HG03066 (cell line): ENCODE data around the gene EID3.

Experiments used
- ATAC-seq: cut with Tn5 transposase; IDR thresholded peaks from one replicate; pipeline ENCODE4 v1.9.1; 2021; ENCODE audit warnings: low read depth; ENCODE audit not compliant: unreplicated experiment

The EID3 gene

DNA sequence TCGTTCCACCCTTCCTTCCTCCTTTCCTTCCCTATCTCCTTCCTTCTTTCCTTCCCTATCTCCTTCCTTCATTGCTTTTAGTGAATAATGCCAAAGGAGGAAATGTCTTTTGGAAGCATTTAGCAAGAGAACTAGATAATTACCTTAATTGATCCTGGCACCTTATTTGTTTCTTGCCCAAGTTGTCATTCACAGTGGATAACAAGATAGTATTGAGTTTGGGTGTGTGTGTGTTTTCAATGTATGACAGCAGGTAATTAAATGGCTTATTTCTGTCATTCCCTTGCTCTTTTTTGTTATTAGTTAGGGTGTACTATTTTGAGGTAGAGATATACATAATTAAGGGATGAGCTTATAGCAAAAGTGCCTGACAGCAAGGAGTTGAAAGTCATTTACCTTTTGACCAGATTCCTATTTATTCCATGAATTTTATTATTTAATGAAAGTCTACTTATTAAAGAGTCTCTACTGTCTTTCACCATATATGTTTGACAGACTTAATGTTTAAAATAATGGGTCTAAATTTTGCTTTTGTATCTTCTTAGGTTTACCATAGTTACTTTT, 30.2 kb downstream of the EID3 start:
- ATAC-seq, result no peak

- ATAC-seq, result no peak
These were observed 31.0 kb downstream of the EID3 start for GRCh38 chr12:104334581-104334980.

- no peak for ATAC-seq
These were observed 32.6 kb downstream of the EID3 start for GRCh38 chr12:104336115-104336514.

- ATAC-seq, result no peak
These were observed 33.6 kb downstream of the EID3 start for GRCh38 chr12:104337030-104337558.

DNA sequence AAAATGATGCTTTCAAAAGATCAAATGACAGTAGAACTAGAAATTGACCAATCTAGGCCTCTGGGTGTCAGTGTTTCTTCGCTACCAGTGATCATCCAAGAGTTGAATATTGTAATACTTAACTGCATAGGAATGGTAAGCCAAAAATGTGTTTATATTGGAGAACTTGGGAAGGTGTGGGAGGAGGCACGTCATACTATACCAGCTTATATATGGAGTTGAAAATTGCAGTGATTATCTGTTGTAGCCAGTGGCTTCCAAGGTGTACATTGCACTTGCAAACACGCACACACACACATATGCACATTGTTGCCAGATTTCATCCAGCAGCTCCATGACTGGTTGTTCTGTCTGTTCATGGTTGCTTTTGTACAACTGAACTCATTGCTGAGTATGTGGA, 36.1 kb downstream of the EID3 start:
- no peak for ATAC-seq

GRCh38 chr12:104340177-104340576, 36.6 kb downstream of the EID3 start:
- ATAC-seq, result no peak

- ATAC-seq, result no peak
These were observed 37.5 kb downstream of the EID3 start for GRCh38 chr12:104340925-104341611.

DNA sequence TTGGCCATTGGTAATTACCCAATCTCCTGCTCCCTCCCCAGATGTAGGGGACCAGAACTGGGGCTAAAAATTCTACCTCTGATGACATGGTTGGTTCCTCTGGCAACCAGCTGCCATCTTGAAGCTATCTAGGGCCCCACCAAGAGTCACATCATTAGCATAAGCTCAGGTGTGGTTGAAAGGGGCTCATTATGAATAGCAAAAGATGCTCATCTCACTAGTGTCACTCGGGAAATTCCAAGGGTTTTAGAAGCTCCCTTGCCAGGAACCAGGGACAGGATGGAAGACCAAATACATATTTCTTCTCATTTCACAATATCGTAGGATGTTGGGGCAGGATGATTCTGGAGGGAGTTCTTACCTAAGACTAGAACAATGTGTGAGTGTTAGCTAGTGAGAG, 38.6 kb downstream of the EID3 start:
- ATAC-seq, result no peak

- no peak for ATAC-seq
These were observed 39.2 kb downstream of the EID3 start for GRCh38 chr12:104342635-104343249.

GRCh38 chr12:104344682-104345081, 41.1 kb downstream of the EID3 start:
- no peak for ATAC-seq

DNA sequence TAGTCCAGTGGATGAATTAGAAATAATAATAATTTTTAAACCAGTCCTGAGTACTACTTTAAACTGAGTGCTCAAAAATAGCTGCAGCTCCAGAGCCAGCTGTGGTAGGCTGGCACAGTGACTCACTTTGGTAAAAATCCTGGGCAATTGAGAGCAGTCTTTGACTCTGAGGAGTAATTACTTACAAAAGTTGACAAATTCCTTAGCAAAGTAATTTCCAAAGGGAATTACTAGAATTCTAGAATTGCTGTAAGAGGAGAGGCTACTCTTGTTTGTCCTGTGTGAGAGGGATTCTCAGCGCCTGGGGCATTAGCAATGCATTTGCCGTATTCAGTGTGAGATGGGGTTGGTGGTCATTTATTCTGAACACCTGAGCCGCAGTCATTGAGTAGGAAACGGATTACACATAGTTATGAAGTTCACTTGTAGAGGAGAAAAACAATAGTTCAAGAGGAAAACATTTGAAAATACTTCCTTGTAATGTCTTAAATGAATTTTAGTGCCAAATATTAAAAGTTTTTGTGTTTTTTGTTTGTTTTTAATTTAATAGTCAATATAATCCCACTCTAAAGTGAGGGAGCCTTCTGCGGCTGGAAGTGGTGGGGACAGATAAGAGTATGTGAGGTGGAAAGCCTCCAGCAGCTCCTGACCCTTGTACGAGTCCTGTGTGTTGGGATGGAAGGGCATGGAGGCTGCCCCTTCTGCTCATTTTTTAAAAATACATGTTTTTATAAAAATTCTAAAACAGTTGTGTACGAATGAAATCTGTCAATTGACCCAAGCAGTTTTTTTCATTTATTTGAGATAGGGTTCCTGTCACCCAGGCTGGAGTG, 41.9 kb downstream of the EID3 start:
- ATAC-seq, result no peak

- ATAC-seq, result no peak
These were observed 44.0 kb downstream of the EID3 start for GRCh38 chr12:104347374-104348075.

DNA sequence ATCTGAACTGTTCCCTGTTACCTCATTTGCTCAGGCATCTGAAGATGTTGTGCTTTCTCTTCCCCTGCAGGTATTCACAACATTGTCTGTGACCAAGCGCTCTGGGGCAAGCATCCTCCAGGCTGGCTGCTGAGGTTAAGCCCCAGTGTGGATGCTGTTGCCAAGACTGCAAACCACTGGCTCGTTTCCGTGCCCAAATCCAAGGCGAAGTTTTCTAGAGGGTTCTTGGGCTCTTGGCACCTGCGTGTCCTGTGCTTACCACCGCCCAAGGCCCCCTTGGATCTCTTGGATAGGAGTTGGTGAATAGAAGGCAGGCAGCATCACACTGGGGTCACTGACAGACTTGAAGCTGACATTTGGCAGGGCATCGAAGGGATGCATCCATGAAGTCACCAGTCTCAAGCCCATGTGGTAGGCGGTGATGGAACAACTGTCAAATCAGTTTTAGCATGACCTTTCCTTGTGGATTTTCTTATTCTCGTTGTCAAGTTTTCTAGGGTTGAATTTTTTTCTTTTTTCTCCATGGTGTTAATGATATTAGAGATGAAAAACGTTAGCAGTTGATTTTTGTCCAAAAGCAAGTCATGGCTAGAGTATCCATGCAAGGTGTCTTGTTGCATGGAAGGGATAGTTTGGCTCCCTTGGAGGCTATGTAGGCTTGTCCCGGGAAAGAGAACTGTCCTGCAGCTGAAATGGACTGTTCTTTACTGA, 44.9 kb downstream of the EID3 start:
- ATAC-seq, result no peak

DNA sequence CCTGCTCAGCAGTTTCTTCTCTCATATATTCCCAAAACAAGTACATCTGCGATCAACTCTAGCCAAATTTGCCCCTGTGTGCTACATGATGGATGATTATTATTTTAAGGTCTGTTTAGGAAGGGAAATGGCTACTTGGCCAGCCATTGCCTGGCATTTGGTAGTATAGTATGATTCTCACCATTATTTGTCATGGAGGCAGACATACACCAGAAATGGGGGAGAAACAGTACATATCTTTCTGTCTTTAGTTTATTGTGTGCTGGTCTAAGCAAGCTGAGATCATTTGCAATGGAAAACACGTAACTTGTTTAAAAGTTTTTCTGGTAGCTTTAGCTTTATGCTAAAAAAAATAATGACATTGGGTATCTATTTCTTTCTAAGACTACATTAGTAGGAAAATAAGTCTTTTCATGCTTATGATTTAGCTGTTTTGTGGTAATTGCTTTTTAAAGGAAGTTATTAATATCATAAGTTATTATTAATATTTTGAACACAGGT, 45.5 kb downstream of the EID3 start:
- ATAC-seq, result no peak

- no peak for ATAC-seq
These were observed 46.9 kb downstream of the EID3 start for GRCh38 chr12:104350211-104351056.

DNA sequence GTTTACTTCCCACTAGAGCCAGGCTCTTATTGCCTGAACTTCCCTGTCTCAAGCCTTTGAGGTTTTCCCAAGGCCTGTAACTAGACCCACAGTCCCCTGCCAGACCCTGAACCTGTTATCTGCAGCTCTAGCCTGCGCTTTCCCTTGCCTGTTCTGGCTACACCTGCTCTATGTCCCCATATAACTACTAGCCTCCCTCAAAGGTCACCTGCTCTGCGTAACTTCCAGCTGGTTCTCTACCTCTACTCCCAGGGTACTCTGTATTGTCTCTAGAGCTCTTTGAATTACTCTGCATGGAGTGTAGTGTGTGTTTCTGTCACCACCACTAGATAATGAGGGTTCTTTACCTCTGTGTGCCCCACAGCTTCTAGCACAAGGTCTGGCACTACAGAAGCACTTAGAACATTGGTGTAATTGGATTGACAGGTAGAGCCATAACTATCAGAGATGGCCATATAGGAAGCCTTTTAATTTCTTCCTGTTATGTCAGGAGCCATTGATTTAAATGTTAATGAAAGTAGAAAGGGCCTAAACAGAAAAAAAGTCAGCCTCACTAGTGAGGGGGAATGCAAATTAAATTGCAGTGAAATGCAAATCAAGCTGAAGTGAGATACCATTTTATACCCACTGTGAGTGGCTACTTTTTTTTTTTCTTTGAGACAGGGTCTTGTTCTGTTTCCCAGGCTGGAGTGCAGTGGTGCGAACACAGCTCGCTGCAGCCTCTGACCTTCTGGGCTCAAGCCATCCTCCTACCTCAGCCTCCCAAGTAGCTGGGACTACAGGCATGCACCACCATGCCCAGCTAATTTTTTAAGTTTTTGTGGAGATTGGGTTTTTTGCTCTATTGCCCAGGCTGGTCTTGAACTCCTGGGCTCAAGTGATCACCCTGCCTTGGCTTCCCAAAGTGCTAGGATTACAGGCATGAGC, 47.8 kb downstream of the EID3 start:
- no peak for ATAC-seq

GRCh38 chr12:104352106-104352713, 48.7 kb downstream of the EID3 start:
- no peak for ATAC-seq
